ENCODE measurements around the gene MFAP4. TPM values are rescaled to one million over a fixed set of nuclear protein-coding genes. Genes with fewer than 3 reads are reported as not detected.

MFAP4 gene
- total RNA-seq, 2 experiments from 2014 or later, result not detected

GRCh38 chr17:19408346-19408710, 21.3 kb upstream of the MFAP4 start:
- no peak for ATAC-seq
- CTCF ChIA-PET, result interaction anchor here (1.3 kb wide), 1 partner anchor 70 kb away, joined by 3 read pairs; no protein-coding TSS in a partner anchor
- H3K27me3 Mint-ChIP-seq (ENCODE audit: low read depth), result peaks cover 15% of the 10 kb centered on the region

DNA sequence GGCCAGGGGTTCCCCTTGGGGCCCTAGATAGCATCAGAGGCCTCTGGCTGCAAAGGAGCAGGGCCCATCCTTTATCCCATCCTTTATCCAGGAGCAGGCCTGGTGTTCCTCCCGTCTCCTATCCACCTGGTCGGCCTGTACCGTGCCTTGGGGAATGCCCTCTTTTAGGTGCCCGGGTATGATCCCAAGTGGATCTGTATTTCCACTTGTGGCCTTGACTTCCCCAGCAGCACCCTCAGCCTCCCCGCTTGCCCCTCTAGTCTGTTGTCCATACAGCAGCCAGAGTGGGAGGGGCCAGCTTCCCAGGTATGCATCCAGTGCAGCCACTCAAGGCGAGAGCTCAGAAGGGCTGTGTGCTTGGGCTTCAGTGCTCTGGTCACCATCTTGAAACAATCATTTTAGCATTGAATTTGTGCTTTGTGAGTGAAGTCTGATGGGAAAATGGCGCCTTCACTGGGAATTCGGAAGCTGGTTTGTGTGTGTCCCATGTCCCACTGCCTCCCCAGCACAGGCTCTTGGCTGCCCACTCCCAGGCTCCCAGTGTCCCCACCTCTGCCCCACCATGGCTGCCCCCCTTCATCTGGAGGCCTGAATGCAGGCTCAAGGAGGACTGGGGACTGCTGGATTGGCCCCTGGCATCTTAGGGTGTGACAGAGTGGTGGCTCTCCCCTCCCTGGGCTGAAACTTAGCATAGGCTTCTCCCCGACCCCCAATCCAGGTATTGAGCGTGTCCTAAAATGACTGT, 20.8 kb upstream of the MFAP4 start:
- DNase-seq (no peak), ATAC-seq (no peak)
- H3K36me3 Mint-ChIP-seq (ENCODE audit: low read depth), result no peaks in the 10 kb centered on the region
- no peak overlapping the region for H3K4me3 Mint-ChIP-seq
- H3K4me1 Mint-ChIP-seq (ENCODE audit: low read depth), result no peaks in the 10 kb centered on the region
- CTCF ChIA-PET, result interaction anchor here (1.3 kb wide), 1 partner anchor 69 kb away, joined by 3 read pairs; no protein-coding TSS in a partner anchor
- no peak overlapping the region for H3K27ac Mint-ChIP-seq
- H3K27me3 Mint-ChIP-seq (ENCODE audit: low read depth), result peaks cover 15% of the 10 kb centered on the region
- H3K9me3 Mint-ChIP-seq (ENCODE audit: insufficient read depth), result no peaks in the 10 kb centered on the region
- POLR2A ChIA-PET, result no interaction called here

More at GRCh38 chr17:19408346-19408710, 21.3 kb upstream of the MFAP4 start:
- no peak overlapping the region for H3K27ac Mint-ChIP-seq
- no peaks in the 10 kb centered on the region for H3K9me3 Mint-ChIP-seq (ENCODE audit: insufficient read depth)
- H3K4me1 Mint-ChIP-seq (ENCODE audit: low read depth), result no peaks in the 10 kb centered on the region
- POLR2A ChIA-PET, result no interaction called here
- DNase-seq, result no peak
- H3K4me3 Mint-ChIP-seq, result no peak overlapping the region
- H3K36me3 Mint-ChIP-seq (ENCODE audit: low read depth), result no peaks in the 10 kb centered on the region

GRCh38 chr17:19405114-19405513, 18.1 kb upstream of the MFAP4 start:
- Mint-ChIP-seq H3K9me3 (ENCODE audit: insufficient read depth) (no peaks in the 10 kb centered on the region), H3K27ac (no peak overlapping the region), H3K4me1 (ENCODE audit: low read depth) (no peaks in the 10 kb centered on the region), H3K27me3 (ENCODE audit: low read depth) (peaks cover 14% of the 10 kb centered on the region), H3K36me3 (ENCODE audit: low read depth) (no peaks in the 10 kb centered on the region), H3K4me3 (no peak overlapping the region)
- ChIA-PET POLR2A (no interaction called here), CTCF (interaction anchor here (1.9 kb wide), 1 partner anchor 42 kb away, joined by 5 read pairs; no protein-coding TSS in a partner anchor)
- DNase-seq (no peak), ATAC-seq (no peak)

DNA sequence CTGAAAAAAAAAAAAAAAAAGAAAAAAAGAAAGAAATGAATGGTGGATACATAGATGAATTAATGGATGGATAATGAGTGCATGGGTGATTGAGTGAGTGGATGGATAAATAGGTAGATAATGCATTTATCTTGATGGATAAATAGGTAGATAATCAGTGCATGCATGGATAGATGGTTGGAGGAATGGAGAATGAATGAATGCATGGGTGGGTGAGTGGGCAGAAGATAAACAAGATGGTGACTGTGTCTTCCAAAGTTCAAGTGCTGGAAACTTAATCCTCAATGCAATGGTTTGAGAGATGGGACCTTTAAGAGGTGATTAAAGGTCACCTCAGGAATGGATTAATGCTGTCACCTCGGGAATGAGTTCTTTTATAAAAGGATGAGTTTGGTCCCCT, 17.3 kb upstream of the MFAP4 start:
- Mint-ChIP-seq H3K27me3 (ENCODE audit: low read depth) (peaks cover 9% of the 10 kb centered on the region), H3K4me3 (no peak overlapping the region), H3K9me3 (ENCODE audit: insufficient read depth) (no peaks in the 10 kb centered on the region), H3K4me1 (ENCODE audit: low read depth) (no peaks in the 10 kb centered on the region), H3K27ac (no peak overlapping the region), H3K36me3 (ENCODE audit: low read depth) (no peaks in the 10 kb centered on the region)
- ChIA-PET POLR2A (no interaction called here), CTCF (interaction anchor here (1.9 kb wide), 1 partner anchor 43 kb away, joined by 5 read pairs; no protein-coding TSS in a partner anchor)
- ATAC-seq, result no peak
- no peak for DNase-seq

DNA sequence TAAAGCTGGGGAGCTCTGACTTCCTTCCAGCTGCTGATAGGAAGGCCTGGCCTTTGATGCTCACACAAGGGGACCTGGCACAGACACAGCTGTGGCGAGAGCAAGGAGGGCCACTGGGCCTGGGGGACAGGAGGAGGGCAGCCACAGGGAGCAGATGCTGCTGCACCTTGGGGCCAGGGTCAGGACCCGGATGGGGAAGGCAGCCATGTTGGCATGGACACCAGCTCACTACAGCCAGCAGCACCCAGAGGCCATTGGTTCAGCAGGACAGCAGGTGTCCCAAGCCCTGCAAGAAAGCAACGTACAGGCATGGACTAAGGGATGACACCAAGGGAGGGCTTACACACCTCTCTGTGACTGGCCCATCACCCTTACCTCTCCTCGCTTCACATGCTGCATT, 16.0 kb upstream of the MFAP4 start:
- Mint-ChIP-seq H3K27ac (no peak overlapping the region), H3K9me3 (ENCODE audit: insufficient read depth) (no peaks in the 10 kb centered on the region), H3K36me3 (ENCODE audit: low read depth) (no peaks in the 10 kb centered on the region), H3K4me3 (no peak overlapping the region), H3K4me1 (ENCODE audit: low read depth) (peaks cover 2% of the 10 kb centered on the region), H3K27me3 (ENCODE audit: low read depth) (peaks cover 6% of the 10 kb centered on the region)
- CTCF ChIA-PET, result no interaction called here
- no peak for DNase-seq
- POLR2A ChIA-PET, result no interaction called here
- no peak for ATAC-seq

DNA sequence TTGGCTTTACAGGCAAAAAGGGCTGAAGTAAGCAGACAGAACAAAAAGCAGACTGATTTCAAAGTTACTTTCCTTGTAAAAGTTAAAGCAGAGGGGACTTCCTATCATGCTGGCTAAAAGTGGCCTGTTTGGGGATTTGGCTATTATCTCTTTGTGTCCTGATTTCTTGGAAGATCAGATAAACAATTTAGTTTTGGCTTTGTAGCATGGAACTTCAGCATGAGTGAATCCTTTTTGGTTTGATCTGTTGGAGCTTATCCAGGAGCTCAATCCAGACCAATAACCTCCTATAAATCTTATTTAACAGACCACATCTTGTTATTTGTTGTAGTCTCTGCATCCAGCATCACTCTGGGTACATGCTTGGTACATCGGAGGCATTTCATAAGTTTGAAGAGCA, 15.2 kb upstream of the MFAP4 start:
- ATAC-seq, result no peak
- Mint-ChIP-seq H3K27me3 (ENCODE audit: low read depth) (peaks cover 6% of the 10 kb centered on the region), H3K4me3 (no peak overlapping the region), H3K9me3 (ENCODE audit: insufficient read depth) (no peaks in the 10 kb centered on the region), H3K36me3 (ENCODE audit: low read depth) (no peaks in the 10 kb centered on the region), H3K27ac (no peak overlapping the region), H3K4me1 (ENCODE audit: low read depth) (peaks cover 2% of the 10 kb centered on the region)
- no peak for DNase-seq
- CTCF ChIA-PET, result no interaction called here
- POLR2A ChIA-PET, result no interaction called here

DNA sequence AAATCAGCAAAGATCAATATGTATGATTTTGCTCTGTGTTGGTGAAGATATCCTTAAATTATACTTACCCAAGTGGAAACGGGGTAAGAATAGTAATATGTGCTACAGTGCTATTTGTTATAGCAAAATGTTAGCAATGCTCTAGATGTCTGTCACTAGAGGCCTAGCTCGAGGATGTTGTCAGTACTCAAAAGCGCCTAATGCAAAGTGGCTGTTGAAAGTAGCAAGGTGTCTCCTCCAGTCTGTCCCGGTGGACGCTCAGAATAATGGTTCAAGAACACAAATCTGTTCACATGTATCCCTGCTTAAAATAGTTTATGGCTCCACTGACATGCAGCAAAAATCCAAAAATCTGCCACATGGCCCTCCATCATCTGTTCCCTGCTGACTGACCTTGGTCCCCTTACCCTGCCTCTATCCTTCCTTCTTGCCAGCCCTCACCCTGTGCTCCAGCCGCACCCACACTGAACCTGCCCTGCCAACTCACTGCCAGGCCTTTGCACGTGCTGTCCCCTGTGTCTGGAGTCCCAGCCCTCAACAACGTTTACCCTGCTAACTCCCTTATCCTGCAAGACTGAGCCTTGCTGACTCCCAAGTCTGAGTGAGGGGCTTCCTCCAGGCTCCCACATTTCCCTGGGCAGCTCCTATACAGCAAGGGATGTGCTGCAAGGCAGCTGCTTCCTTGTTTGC, 14.5 kb upstream of the MFAP4 start:
- Mint-ChIP-seq H3K27me3 (ENCODE audit: low read depth) (peaks cover 10% of the 10 kb centered on the region), H3K36me3 (ENCODE audit: low read depth) (no peaks in the 10 kb centered on the region), H3K4me3 (no peak overlapping the region), H3K4me1 (ENCODE audit: low read depth) (peaks cover 2% of the 10 kb centered on the region), H3K27ac (no peak overlapping the region), H3K9me3 (ENCODE audit: insufficient read depth) (no peaks in the 10 kb centered on the region)
- ChIA-PET POLR2A (interaction anchor here (0.6 kb wide), 1 partner anchor 407 kb away, joined by 3 read pairs; no protein-coding TSS in a partner anchor), CTCF (no interaction called here)
- no peak for DNase-seq
- ATAC-seq, result no peak

DNA sequence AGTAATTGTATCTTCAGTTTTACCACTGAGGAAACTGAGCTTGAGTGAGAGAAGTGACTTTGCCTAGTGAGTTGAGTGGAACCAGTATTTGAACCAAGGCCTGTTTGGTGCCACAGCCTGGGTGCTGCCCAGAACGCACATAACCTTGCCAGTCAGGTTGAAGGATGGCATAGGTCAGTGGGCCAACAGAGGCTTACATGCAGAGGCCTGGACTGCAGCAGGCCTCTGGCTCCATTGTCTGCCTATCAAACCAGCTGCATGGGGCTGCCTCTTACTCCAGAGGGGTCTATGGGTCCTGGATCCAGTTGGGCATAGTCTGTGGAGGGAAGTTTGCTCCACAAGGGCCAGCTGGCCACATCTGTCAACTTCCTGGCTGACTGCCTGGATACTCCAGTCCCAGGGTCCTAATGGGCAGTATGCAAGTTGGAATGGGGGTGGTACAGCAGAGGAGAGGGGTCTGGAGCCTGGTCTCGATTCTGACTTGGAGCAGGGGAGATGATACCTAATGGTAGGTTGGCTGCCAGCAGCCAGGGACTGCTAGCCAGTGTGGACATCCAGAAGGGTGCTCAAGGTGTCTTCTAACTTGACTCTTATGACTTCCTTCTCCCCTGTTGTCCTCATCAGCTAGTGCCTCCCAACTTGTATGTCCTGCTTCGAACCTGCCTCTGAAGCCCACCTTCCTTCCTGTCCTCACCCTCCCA, 12.9 kb upstream of the MFAP4 start:
- ChIA-PET CTCF (no interaction called here), POLR2A (no interaction called here)
- Mint-ChIP-seq H3K27me3 (ENCODE audit: low read depth) (peaks cover 13% of the 10 kb centered on the region), H3K9me3 (ENCODE audit: insufficient read depth) (no peaks in the 10 kb centered on the region), H3K27ac (no peak overlapping the region), H3K4me3 (no peak overlapping the region), H3K36me3 (ENCODE audit: low read depth) (no peaks in the 10 kb centered on the region), H3K4me1 (ENCODE audit: low read depth) (peaks cover 2% of the 10 kb centered on the region)
- DNase-seq, result no peak
- no peak for ATAC-seq

- ATAC-seq (no peak), DNase-seq (no peak)
- CTCF ChIA-PET, result no interaction called here
- Mint-ChIP-seq H3K27ac (no peak overlapping the region), H3K27me3 (ENCODE audit: low read depth) (peaks cover 18% of the 10 kb centered on the region), H3K4me3 (no peak overlapping the region), H3K36me3 (ENCODE audit: low read depth) (no peaks in the 10 kb centered on the region), H3K9me3 (ENCODE audit: insufficient read depth) (no peaks in the 10 kb centered on the region), H3K4me1 (ENCODE audit: low read depth) (peaks cover 2% of the 10 kb centered on the region)
- POLR2A ChIA-PET, result interaction anchor here (0.6 kb wide), 1 partner anchor 29 kb away, joined by 6 read pairs; no protein-coding TSS in a partner anchor
These were observed 11.6 kb upstream of the MFAP4 start for GRCh38 chr17:19398301-19399181.

DNA sequence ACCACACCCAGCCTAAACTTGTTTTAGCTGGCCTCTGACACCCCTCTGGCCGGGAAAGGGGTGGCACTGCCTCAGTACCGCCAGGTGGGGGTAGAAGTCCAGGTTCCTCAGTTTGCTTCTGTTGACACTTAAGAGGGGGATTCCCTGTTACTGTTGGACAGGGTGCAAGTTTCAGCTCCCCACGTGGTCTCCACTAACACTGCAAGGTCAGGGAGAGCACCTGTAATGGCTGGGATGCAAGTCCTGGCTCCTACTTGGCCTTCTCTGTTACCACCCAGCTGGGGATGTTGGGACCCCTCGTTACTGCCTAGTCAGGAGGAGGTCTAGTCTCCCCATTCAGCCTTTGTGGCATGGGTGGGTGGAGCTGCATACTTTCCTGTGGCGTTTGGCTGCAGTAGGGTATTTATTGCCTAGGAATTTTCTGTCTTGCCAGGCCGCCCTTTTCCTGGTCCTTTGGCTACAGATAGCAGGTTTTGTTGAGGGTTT, 10.6 kb upstream of the MFAP4 start:
- no peaks in the 10 kb centered on the region for H3K9me3 Mint-ChIP-seq (ENCODE audit: insufficient read depth)
- peaks cover 2% of the 10 kb centered on the region for H3K4me1 Mint-ChIP-seq (ENCODE audit: low read depth)
- DNase-seq, result no peak
- H3K27ac Mint-ChIP-seq, result no peak overlapping the region
- H3K36me3 Mint-ChIP-seq (ENCODE audit: low read depth), result no peaks in the 10 kb centered on the region
- POLR2A ChIA-PET, result interaction anchor here (0.6 kb wide), 1 partner anchor 30 kb away, joined by 6 read pairs; no protein-coding TSS in a partner anchor
- H3K4me3 Mint-ChIP-seq, result no peak overlapping the region
- H3K27me3 Mint-ChIP-seq (ENCODE audit: low read depth), result peaks cover 26% of the 10 kb centered on the region
- no peak for ATAC-seq
- CTCF ChIA-PET, result no interaction called here

DNA sequence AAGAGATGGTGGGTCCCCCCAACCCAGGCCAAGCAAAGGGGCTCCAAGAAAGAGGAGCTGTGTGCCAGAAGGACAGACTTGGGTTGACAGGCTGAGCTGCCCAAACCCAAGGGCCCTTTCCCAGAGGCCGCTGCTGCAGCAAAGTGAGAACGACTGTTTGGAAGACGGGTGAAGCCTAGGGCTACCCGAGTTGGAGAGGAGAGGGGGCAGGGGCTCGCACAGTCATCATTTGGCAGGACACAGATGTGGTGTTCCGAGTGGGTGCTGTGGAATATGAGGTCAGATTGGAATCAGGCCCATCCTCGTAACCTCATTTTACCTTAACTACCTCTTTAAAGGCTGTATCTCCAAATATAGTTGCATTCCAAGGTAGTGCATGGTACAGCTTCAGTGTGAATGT, 5.3 kb upstream of the MFAP4 start:
- POLR2A ChIA-PET, result no interaction called here

More for the DNA sequence above, 5.3 kb upstream of the MFAP4 start:
- no peaks in the 10 kb centered on the region for H3K4me1 Mint-ChIP-seq (ENCODE audit: low read depth)
- H3K27me3 Mint-ChIP-seq (ENCODE audit: low read depth), result peaks cover 36% of the 10 kb centered on the region
- CTCF ChIA-PET, result no interaction called here
- no peak overlapping the region for H3K27ac Mint-ChIP-seq
- H3K4me3 Mint-ChIP-seq, result no peak overlapping the region
- H3K36me3 Mint-ChIP-seq (ENCODE audit: low read depth), result no peaks in the 10 kb centered on the region
- ATAC-seq, result no peak
- H3K9me3 Mint-ChIP-seq (ENCODE audit: insufficient read depth), result no peaks in the 10 kb centered on the region
- DNase-seq, result no peak
